Measurements from ENCODE around the gene GCK. TPM values are rescaled to one million over a fixed set of nuclear protein-coding genes. Genes with fewer than 3 reads are reported as not detected.
A peak's percentile ranks its signal among the peaks of the same experiment; 100 is the strongest.
"Not testable (repeated sequence)": the region's sequence is repeated elsewhere in the genome, so short reads cannot be mapped to it uniquely, and the experiment has no call there.

Gene GCK
- total RNA-seq, 2 donors from 2014 or later, result 0.15 to 0.22 TPM

DNA sequence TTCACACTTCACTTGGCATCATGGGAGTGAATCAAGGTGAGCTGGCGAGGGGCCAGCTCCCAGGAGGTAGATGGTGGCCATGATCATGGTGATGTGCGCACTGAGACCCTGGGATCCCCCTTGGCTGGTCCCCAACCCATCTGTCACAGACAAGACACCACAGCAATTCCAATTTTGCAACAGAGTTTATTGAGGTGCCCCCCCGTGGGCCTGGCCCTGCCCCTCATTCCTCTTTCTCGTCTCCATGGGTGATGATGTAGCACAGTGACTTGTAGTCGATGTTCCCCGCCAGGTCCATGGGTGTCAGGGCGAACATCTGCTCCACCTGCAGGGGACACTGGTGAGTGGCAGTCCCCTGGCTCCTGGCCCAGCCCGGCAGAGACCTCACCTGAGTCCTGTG, 50.5 kb downstream of the GCK start:
- ATAC-seq, result no peak

DNA sequence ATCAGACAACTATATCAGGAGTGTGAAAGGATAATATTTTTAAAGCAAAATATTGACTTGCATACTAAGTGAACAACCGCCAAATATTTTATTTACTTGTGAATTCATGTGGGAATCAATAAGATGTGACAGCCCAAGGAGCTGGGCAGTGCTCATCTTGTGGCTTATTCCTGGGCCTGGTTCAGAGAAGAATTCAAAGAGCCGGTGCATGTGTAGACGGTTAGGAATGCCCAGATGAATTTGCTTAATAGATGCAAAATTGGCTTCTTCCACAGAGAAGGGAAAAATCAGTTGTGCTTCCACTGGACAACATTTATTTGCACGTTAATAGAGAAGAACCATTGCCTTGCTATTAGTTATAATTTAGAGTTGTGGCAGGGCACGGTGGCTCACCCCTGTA, 52.5 kb downstream of the GCK start:
- no peak for DNase-seq
- intact Hi-C loops (cut with DNase I, micrococcal nuclease), result no loop called here
- ATAC-seq, result no peak

More for the DNA sequence above, 50.5 kb downstream of the GCK start:
- DNase-seq, result no peak
- intact Hi-C loops (cut with DNase I, micrococcal nuclease), result no loop called here

DNA sequence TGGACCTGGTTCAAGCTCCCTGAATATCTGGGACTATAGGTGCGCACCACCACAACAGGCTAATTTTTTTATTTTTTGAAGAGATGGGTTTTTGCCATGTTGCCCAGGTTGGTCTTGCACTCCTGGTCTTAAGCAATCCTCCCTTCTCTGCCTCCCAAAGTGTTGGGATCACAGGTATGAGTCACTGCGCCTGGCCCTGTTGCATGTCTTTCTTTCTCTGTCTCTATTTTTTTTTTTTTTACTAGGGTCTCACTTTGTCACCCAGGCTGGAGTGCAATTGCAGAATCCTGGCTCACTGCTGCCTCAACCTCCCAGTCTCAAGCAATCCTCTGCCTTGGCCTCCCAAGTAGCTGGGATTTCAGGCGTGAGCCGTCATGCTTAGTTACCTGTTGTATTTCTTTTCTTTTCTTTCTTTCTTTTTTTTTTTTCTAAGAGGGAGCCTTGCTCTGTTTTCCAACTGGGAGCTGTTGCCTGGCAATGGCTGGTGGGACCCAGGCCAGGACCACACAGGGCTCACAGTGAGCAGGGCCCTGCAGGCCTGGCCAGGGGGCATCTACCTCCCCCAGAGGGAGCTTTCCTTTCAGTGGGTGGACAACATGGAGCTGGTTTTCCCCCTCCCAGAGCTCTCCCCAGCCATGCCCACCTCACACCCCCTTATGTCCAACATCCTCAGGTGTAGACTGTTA, 54.2 kb downstream of the GCK start:
- intact Hi-C loops (cut with DNase I, micrococcal nuclease), result no loop called here
- DNase-seq (no peak), ATAC-seq (no peak)

GRCh38 chr7:44133295-44133694, 55.9 kb downstream of the GCK start:
- no peak for ATAC-seq
- DNase-seq, result no peak
- intact Hi-C loops (cut with DNase I, micrococcal nuclease), result no loop called here

- intact Hi-C loops (cut with DNase I, micrococcal nuclease), result no loop called here
- no peak for ATAC-seq
- no peak for DNase-seq
These were observed 57.2 kb downstream of the GCK start for GRCh38 chr7:44132039-44132438.

- no peak for DNase-seq
- intact Hi-C loops (cut with DNase I, micrococcal nuclease), result no loop called here
- peak; percentile 86 for ATAC-seq
These were observed 57.8 kb downstream of the GCK start for GRCh38 chr7:44131173-44132029.

- intact Hi-C loops (cut with DNase I, micrococcal nuclease), result no loop called here
- ATAC-seq, result no peak
- no peak for DNase-seq
These were observed 60.3 kb downstream of the GCK start for GRCh38 chr7:44128721-44129582.

DNA sequence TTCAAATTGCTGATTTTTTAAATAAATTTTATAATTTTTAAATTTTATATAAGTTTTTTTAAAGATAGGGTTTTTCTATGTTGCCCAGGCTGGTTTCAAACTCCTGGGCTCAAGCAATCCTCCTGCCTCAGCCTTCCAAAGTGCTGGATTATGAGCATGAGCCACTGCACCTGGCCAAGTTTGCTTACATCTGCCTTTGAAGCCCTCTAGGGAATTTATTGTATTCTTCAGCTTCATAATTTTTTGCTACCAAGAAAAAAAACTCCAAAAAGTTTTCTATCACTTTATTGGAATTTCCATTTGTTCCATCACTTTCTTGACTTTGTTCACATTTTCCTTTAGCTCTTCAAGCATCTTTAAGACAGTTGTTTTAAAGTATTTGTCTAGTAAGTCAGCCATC, 62.1 kb downstream of the GCK start:
- intact Hi-C loops (cut with DNase I, micrococcal nuclease), result no loop called here
- no peak for ATAC-seq
- no peak for DNase-seq

GRCh38 chr7:44126574-44126973, 62.7 kb downstream of the GCK start:
- DNase-seq; intact Hi-C loops (cut with DNase I, micrococcal nuclease); ATAC-seq: not testable (repeated sequence)

GRCh38 chr7:44124822-44125202, 64.4 kb downstream of the GCK start:
- intact Hi-C loops (cut with DNase I, micrococcal nuclease), result no loop called here

GRCh38 chr7:44123190-44124003, 65.8 kb downstream of the GCK start, which contains the start of gene POLD2:
TSS of gene POLD2 (minus strand) at chr7:44123548. CDS start at chr7:44122053, 1,495 bp downstream.
- peak; percentile 98 to 99 for DNase-seq
- peak; percentile 99 for ATAC-seq
- intact Hi-C loops (cut with DNase I, micrococcal nuclease), result no loop called here

More at GRCh38 chr7:44124822-44125202, 64.4 kb downstream of the GCK start:
- no peak for ATAC-seq
- no peak for DNase-seq

DNA sequence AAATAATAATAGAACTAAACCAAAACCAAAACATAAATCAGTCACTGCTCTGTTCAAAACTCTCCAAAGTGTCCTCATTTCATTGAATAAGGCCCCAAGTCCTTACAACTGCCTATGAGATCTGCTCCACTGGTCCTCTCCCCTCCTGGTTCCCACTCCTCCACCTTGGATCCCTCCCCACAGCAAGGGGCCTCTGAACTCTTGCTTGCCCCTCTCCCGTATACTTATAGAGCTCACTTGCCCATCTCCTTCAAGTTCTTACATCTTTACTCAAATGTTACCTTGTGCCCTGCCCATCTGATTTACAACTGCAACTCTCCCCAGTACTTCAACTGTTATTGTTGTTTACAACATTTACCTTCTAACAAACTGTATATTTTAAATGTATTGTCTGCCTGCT, 66.7 kb downstream of the GCK start:
- intact Hi-C loops (cut with DNase I, micrococcal nuclease), result no loop called here
- no peak for DNase-seq
- ATAC-seq, result no peak

- ATAC-seq (no peak), DNase-seq (no peak)
- intact Hi-C loops (cut with DNase I, micrococcal nuclease), result no loop called here
These were observed 67.3 kb downstream of the GCK start for GRCh38 chr7:44121761-44122420.

- intact Hi-C loops (cut with DNase I, micrococcal nuclease), result no loop called here
- no peak for ATAC-seq
- DNase-seq, result no peak
These were observed 68.8 kb downstream of the GCK start for GRCh38 chr7:44120395-44120794.

DNA sequence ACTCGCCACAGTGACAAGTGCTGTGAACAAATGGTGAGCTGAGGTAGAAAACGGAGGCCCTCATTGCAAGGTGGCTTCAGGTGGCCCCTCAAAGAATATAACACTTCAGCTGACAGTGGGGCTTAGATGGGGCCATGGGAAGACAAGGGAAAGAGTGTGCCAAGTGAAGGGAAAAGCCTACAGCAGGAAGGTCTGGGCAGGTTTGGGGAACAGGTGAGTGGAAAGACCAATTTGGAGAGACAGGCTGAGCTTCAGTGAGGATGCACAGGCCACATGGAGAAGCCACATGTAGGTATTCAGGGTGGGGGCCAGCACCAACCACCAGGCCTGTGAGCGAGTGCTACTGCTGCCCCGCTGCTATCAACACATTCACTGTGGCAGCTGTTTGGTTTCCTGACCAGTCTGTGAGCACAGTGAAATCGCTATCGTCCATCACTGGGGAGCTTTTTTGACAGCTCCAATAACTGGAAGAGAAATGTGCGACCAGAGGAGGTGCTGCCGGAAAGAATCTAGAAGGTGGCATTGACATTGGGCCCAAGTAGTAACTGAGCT, 69.3 kb downstream of the GCK start:
- DNase-seq, result no peak
- ATAC-seq, result no peak
- intact Hi-C loops (cut with DNase I, micrococcal nuclease), result no loop called here

DNA sequence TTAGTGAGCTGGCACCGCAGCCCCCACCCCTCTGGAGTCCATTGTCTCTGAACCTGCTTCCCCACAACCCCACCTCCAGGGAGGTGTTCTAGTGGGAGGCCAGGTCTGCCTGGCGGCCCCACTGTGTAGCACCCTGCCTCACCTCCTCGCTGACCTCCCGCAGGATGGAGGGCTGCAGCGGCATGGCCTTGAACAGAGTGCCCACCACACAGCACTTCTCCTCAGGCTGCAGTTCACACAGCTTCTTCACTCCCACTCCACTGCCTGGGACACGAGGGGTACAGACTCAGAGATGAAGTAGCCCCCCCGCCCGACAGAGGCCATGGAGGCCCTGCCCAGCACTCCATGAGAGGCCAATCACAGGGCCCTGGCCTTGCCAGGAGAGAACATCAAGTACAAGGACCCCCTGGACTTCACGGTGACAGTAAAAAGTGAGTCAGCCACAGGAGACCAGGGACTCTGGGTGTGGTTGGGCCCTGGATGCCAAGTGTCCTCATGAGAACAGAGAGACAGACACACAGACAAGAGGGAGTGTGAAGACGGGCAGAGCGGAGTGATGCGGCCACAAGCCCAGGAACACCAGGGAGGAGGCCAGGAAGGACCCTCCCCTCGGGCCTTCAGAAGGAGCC, 71.3 kb downstream of the GCK start:
- DNase-seq, result no peak
- no peak for ATAC-seq
- intact Hi-C loops (cut with DNase I, micrococcal nuclease), result no loop called here
